ENCODE data around the gene TRAPPC14.
"Not testable (repeated sequence)": the region's sequence is repeated elsewhere in the genome, so short reads cannot be mapped to it uniquely, and the experiment has no call there.

The TRAPPC14 gene

GRCh38 chr7:100185726-100186125 lies 27.2 kb upstream of the TRAPPC14 start:
- H3K36me3 ChIP-seq (ENCODE audit: low read length): no peaks in the 10 kb centered on the region
- H3K9me3 ChIP-seq (ENCODE audit: insufficient read depth, low read length): no peaks in the 10 kb centered on the region
- H3K27ac ChIP-seq (ENCODE audit: low read depth, low read length): no peak overlapping the region
- peaks cover 27% of the 10 kb centered on the region for H3F3A ChIP-seq (ENCODE audit: insufficient read depth)
- TF ChIP-seq EZH2phosphoT487 (conservative IDR thresholded peaks at IDR 0.05; ENCODE audit: low read length): no peak
- TF ChIP-seq CTCF (IDR thresholded peaks at IDR 0.05; ENCODE audit: insufficient read depth, low read length, poor library complexity, severe bottlenecking): no peak
- no peaks in the 10 kb centered on the region for H4K20me1 ChIP-seq (ENCODE audit: low read depth, low read length)
- H2AFZ ChIP-seq (ENCODE audit: low read depth, low read length, severe bottlenecking): no peak overlapping the region
- no peak overlapping the region for H3K4me3 ChIP-seq (ENCODE audit: insufficient read depth, low read length, poor library complexity, severe bottlenecking)
- no peaks in the 10 kb centered on the region for H3K9me2 ChIP-seq (replicated peaks; ENCODE audit: insufficient read depth, low read length)
- H3K27me3 ChIP-seq (ENCODE audit: low read length): no peaks in the 10 kb centered on the region
- H3K4me2 ChIP-seq (ENCODE audit: low read depth, low read length, poor library complexity, severe bottlenecking): no peak overlapping the region
- no peak overlapping the region for H3K9ac ChIP-seq (ENCODE audit: low read length)
- H3K79me2 ChIP-seq (ENCODE audit: insufficient read depth, low read length): no peaks in the 10 kb centered on the region

- H3F3A ChIP-seq (ENCODE audit: insufficient read depth): peaks cover 36% of the 10 kb centered on the region
- peak overlapping the region; percentile 84 for H2AFZ ChIP-seq (ENCODE audit: low read depth, low read length, severe bottlenecking)
- H3K4me3 ChIP-seq (ENCODE audit: insufficient read depth, low read length, poor library complexity, severe bottlenecking); H3K79me2 ChIP-seq (ENCODE audit: insufficient read depth, low read length); H3K36me3 ChIP-seq (ENCODE audit: low read length); H4K20me1 ChIP-seq (ENCODE audit: low read depth, low read length); H3K4me2 ChIP-seq (ENCODE audit: low read depth, low read length, poor library complexity, severe bottlenecking); H3K9me3 ChIP-seq (ENCODE audit: insufficient read depth, low read length); H3K27me3 ChIP-seq (ENCODE audit: low read length); H3K9ac ChIP-seq (ENCODE audit: low read length); H3K9me2 ChIP-seq (replicated peaks; ENCODE audit: insufficient read depth, low read length): not testable (repeated sequence)
- H3K27ac ChIP-seq (ENCODE audit: low read depth, low read length): peak overlapping the region; percentile 48; the same call in 1 of the 2 replicates
Observed at GRCh38 chr7:100183090-100183489, 24.6 kb upstream of the TRAPPC14 start.

GRCh38 chr7:100182616-100183015 lies 24.1 kb upstream of the TRAPPC14 start:
- H3K9me2 ChIP-seq (replicated peaks; ENCODE audit: insufficient read depth, low read length): not testable (repeated sequence)
- Histone ChIP-seq H3K27ac (ENCODE audit: low read depth, low read length) (peak overlapping the region; percentile 66), H2AFZ (ENCODE audit: low read depth, low read length, severe bottlenecking) (peak overlapping the region; percentile 84)

GRCh38 chr7:100180084-100180483 lies 21.6 kb upstream of the TRAPPC14 start:
- not testable (repeated sequence) for H4K20me1 ChIP-seq (ENCODE audit: low read depth, low read length); H3K36me3 ChIP-seq (ENCODE audit: low read length); H3K79me2 ChIP-seq (ENCODE audit: insufficient read depth, low read length); H3K4me3 ChIP-seq (ENCODE audit: insufficient read depth, low read length, poor library complexity, severe bottlenecking); H3K9me3 ChIP-seq (ENCODE audit: insufficient read depth, low read length); H3K27me3 ChIP-seq (ENCODE audit: low read length); H3K9me2 ChIP-seq (replicated peaks; ENCODE audit: insufficient read depth, low read length)
- Histone ChIP-seq H2AFZ (ENCODE audit: low read depth, low read length, severe bottlenecking) (peak overlapping the region; percentile 84), H3F3A (ENCODE audit: insufficient read depth) (peaks cover 39% of the 10 kb centered on the region), H3K9ac (ENCODE audit: low read length) (peak overlapping the region; percentile 40), H3K27ac (ENCODE audit: low read depth, low read length) (peak overlapping the region; percentile 66), H3K4me2 (ENCODE audit: low read depth, low read length, poor library complexity, severe bottlenecking) (peak overlapping the region; percentile 47)

More at GRCh38 chr7:100182616-100183015, 24.1 kb upstream of the TRAPPC14 start:
- H3K27me3 ChIP-seq (ENCODE audit: low read length); H3K36me3 ChIP-seq (ENCODE audit: low read length); H3K4me3 ChIP-seq (ENCODE audit: insufficient read depth, low read length, poor library complexity, severe bottlenecking); H3K79me2 ChIP-seq (ENCODE audit: insufficient read depth, low read length); H4K20me1 ChIP-seq (ENCODE audit: low read depth, low read length); H3K9me3 ChIP-seq (ENCODE audit: insufficient read depth, low read length): not testable (repeated sequence)
- peaks cover 36% of the 10 kb centered on the region for H3F3A ChIP-seq (ENCODE audit: insufficient read depth)
- peak overlapping the region; percentile 40; the same call in 1 of the 2 replicates for H3K9ac ChIP-seq (ENCODE audit: low read length)
- H3K4me2 ChIP-seq (ENCODE audit: low read depth, low read length, poor library complexity, severe bottlenecking): peak overlapping the region; percentile 47

Measured in SU-DHL-6 (cell line).